Measurements from ENCODE around the gene KIF16B. TPM values are rescaled to one million over a fixed set of nuclear protein-coding genes. Genes with fewer than 3 reads are reported as not detected.
"Not testable (repeated sequence)": the region's sequence is repeated elsewhere in the genome, so short reads cannot be mapped to it uniquely, and the experiment has no call there.

Gene KIF16B
- total RNA-seq, 6 donors from 2014 or later, result 18.4 to 114 (median 26.3) TPM

DNA sequence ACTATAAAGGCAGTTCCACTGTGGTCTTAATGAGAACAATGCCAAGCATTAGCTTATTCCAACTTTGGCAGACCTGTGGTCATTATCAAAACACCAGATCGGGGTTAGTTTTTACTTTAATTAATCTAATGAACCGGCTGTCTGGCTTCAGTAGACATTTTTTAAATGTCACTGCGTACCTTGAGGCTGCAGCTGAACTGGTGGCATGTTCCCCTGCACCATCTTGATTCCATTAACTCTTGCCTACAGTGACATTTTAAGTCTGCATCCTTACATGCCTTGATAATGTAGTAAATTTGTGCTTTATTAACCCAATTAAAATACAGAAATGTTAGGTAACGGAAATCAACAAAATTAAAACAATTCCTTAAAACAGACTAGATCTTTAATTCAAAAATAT is 127.0 kb downstream of the KIF16B start:
- Histone ChIP-seq H3K36me3 (no peaks in the 10 kb centered on the region), H3K9me3 (no peaks in the 10 kb centered on the region), H3K27me3 (no peaks in the 10 kb centered on the region), H3K4me3 (no peak overlapping the region), H3K27ac (no peak overlapping the region), H3K4me1 (no peaks in the 10 kb centered on the region)
- DNase-seq, result no peak
- 82 to 85% methylated on average over 4 of the region's 4 CpGs for WGBS, 2 donors
- TF ChIP-seq EP300 (IDR thresholded peaks at IDR 0.05) (no peak), POLR2A (IDR thresholded peaks at IDR 0.05) (no peak), CTCF (IDR thresholded peaks at IDR 0.05) (no peak), POLR2AphosphoS5 (IDR thresholded peaks at IDR 0.05) (no peak)
- ATAC-seq (ENCODE audit: low FRiP score in 2 of 2), result no peak

DNA sequence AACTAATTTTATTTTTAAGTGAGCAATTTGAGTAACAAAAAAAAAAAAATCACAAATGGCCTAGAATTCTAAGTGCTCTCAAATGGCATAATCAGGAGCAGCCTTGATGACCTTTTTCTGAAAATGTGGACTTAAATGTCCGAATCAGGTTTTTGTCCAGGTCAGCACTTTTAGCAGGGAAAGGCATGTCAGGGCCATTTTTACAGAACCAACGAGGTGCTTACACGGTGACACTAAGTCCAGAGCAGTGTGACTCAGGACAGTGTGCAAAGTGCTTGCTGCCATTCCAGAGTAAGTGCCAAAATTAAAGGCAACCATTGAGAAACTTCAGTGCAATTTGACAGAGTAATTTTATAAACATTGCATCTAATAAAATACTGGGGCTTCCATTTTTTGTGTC is 127.8 kb downstream of the KIF16B start:
- Histone ChIP-seq H3K4me3 (no peak overlapping the region), H3K4me1 (no peaks in the 10 kb centered on the region), H3K27me3 (no peaks in the 10 kb centered on the region), H3K9me3 (no peaks in the 10 kb centered on the region), H3K27ac (no peak overlapping the region), H3K36me3 (no peaks in the 10 kb centered on the region)
- 81 to 85% methylated on average over 3 of the region's 3 CpGs for WGBS, 2 donors
- no peak for DNase-seq
- ATAC-seq (ENCODE audit: low FRiP score in 2 of 2), result no peak
- TF ChIP-seq EP300 (IDR thresholded peaks at IDR 0.05) (no peak), CTCF (IDR thresholded peaks at IDR 0.05) (no peak), POLR2A (IDR thresholded peaks at IDR 0.05) (no peak), POLR2AphosphoS5 (IDR thresholded peaks at IDR 0.05) (no peak)

DNA sequence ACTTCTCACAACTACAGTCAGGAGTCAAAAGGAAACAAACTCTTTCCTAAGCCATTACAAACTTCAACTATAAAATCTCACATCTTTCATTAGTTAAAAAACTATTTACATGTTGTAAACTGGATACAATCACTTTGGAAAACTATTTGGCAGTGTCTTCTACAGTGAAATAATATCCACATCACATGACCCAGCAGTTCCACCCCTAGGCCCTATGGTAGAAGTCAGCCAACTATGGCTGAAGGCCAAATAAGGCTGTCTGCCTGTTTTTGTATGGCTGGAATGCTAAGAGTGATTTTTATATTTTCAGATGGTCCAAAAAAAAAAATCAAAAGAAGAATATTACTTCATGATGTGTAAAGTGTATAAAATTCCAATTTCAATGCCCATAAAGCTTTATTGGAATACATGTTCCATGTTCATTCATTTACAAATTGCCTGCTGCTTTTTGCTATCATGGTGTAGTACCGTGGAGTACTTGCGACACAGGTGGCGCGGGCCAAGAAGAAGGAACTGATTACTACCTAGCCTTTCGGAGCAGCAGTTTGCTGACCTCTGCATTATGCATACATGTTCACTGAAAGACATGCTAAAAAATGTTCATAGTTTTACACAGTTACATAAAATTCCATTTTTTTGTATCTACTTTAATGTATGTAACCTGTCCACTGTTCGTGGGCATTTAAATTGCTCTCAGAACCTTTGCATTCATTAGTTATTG is 129.0 kb downstream of the KIF16B start:
- Histone ChIP-seq H3K4me1 (no peaks in the 10 kb centered on the region), H3K36me3 (no peaks in the 10 kb centered on the region), H3K4me3 (no peak overlapping the region), H3K27me3 (no peaks in the 10 kb centered on the region), H3K27ac (no peak overlapping the region), H3K9me3 (no peaks in the 10 kb centered on the region)
- ATAC-seq (ENCODE audit: low FRiP score in 2 of 2) (peak in 1 of 2 donors; percentile 60), DNase-seq (no peak)
- 85 to 89% methylated on average over 6 of the region's 6 CpGs for WGBS, 2 donors
- TF ChIP-seq CTCF (IDR thresholded peaks at IDR 0.05), result no peak
- TF ChIP-seq POLR2AphosphoS5 (IDR thresholded peaks at IDR 0.05), result no peak
- no peak for TF ChIP-seq EP300 (IDR thresholded peaks at IDR 0.05)
- no peak for TF ChIP-seq POLR2A (IDR thresholded peaks at IDR 0.05)

DNA sequence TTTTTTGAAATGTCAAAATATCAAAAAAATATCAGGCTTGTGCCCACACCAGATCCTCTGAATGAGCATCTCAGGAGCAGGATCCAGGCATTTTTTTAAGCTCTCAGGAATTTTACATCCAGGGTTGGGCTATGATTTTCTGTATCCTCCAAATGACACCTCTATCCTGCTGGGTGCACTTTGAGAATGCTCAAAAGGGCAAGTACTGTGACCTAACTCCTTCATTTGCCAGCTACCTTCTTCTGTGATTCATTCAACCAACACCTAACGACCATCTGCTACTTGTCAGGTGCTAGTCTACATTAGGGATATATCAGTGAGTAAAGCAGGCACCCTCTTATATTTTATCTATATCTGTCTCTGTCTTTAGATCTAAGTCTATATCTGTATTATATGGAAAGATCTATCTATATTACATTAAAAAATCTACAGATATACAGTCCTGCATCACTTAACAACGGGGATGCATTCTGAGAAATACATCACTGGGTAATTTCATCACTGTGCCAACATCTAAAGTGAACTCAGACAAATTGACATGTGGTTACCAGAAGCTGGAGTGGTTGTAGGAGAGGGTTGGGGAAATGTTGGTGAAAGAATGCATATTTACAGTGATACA is 131.6 kb downstream of the KIF16B start:
- TF ChIP-seq CTCF (IDR thresholded peaks at IDR 0.05), result no peak
- TF ChIP-seq EP300 (IDR thresholded peaks at IDR 0.05), result no peak
- no peak for TF ChIP-seq POLR2AphosphoS5 (IDR thresholded peaks at IDR 0.05)
- TF ChIP-seq POLR2A (IDR thresholded peaks at IDR 0.05), result no peak
- 94 to 96% methylated on average over 2 of the region's 2 CpGs for WGBS, 2 donors
- Histone ChIP-seq H3K4me3 (no peak overlapping the region), H3K9me3 (no peaks in the 10 kb centered on the region), H3K4me1 (no peaks in the 10 kb centered on the region), H3K27ac (no peak overlapping the region), H3K36me3 (no peaks in the 10 kb centered on the region), H3K27me3 (no peaks in the 10 kb centered on the region)
- DNase-seq (no peak), ATAC-seq (ENCODE audit: low FRiP score in 2 of 2) (no peak)

DNA sequence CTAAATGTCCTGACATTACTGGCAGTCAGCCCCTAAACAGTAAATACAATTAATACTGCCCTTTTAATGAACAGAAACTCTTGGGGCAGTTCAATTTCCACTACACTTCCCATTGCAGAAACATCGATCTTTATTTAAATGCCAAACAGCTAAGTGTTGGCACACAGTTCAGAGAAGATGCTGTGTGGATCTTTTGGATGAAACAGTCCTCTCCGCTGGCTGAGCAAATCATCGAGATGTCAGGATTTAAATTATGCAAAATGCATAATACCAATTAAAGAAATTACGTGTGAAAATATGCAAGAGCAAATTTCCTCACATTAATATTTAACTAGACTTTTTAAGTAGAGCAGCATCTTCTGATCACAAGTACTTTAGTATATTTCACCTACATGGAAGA is 132.6 kb downstream of the KIF16B start:
- 94 to 96% methylated on average over 4 of the region's 4 CpGs for WGBS, 2 donors
- Histone ChIP-seq H3K4me3 (no peak overlapping the region), H3K27ac (no peak overlapping the region), H3K36me3 (no peaks in the 10 kb centered on the region), H3K4me1 (no peaks in the 10 kb centered on the region), H3K9me3 (no peaks in the 10 kb centered on the region), H3K27me3 (no peaks in the 10 kb centered on the region)
- TF ChIP-seq POLR2AphosphoS5 (IDR thresholded peaks at IDR 0.05), result no peak
- no peak for TF ChIP-seq POLR2A (IDR thresholded peaks at IDR 0.05)
- TF ChIP-seq CTCF (IDR thresholded peaks at IDR 0.05), result no peak
- no peak for TF ChIP-seq EP300 (IDR thresholded peaks at IDR 0.05)
- ATAC-seq (ENCODE audit: low FRiP score in 2 of 2) (no peak), DNase-seq (no peak)

- H3K4me3 ChIP-seq; H3K4me1 ChIP-seq; DNase-seq; H3K9me3 ChIP-seq; H3K27me3 ChIP-seq; H3K27ac ChIP-seq; H3K36me3 ChIP-seq; ATAC-seq (ENCODE audit: low FRiP score in 2 of 2): not testable (repeated sequence)
- WGBS, 2 donors, result 92 to 93% methylated on average over 5 of the region's 5 CpGs
These were observed 133.7 kb downstream of the KIF16B start for GRCh38 chr20:16439540-16439939.
